SK-N-SH (cell line): Measurements from ENCODE around the gene RPL15. TPM values are rescaled to one million over a fixed set of nuclear protein-coding genes. Genes with fewer than 3 reads are reported as not detected.

Source experiments
- CTCF ChIA-PET: fragments of 300-600, 350-600 bp; formaldehyde crosslinking; extraction: SDS; loops from one replicate; lab custom pipeline; 2021; lab: Yijun Ruan, JAX
- POLR2A ChIA-PET: fragments of 350-600 bp; sonication (Branson Sonifier 250); formaldehyde crosslinking; extraction: SDS; loops from one replicate; lab custom pipeline; 2020; ENCODE audit warnings: antibody characterized with exemption, inconsistent platforms; lab: Yijun Ruan, JAX
- DNase-seq: peaks from one replicate; pipeline ENCODE4 v3.0.0; 2012
- H2AFZ ChIP-seq: fragments of 200-600 bp; sonication (generic); 2 replicates; pipeline ENCODE4 v1.8.1; 2016; ENCODE audit warnings: antibody characterized with exemption, mild to moderate bottlenecking, low read depth
- H3F3A ChIP-seq: fragments of 200-600 bp; sonication (generic); replicated peaks from 2 replicates; pipeline ENCODE3; 2016; ENCODE audit warnings: antibody characterized with exemption, mild to moderate bottlenecking; ENCODE audit not compliant: insufficient read depth
- H3K27ac ChIP-seq, 2 experiments: fragments of 200-500 bp in 1 of 2; fragments of 200-600 bp in 1 of 2; sonication (Bioruptor generic) in 1 of 2; sonication (generic), shearing (Covaris generic) in 1 of 2; 2 replicates each; pipeline versions ENCODE4 v1.5.1 to v1.6.1; 2014 to 2016; ENCODE audit warnings: low read depth in 2 of 2, inconsistent platforms in 1 of 2, low read length in 1 of 2, mild to moderate bottlenecking in 1 of 2, mixed read lengths in 1 of 2
- H3K27me3 ChIP-seq: fragments of 200-600 bp; sonication (generic), shearing (Covaris generic); 2 replicates; pipeline ENCODE4 v1.6.1; 2016; ENCODE audit warnings: mixed run types; ENCODE audit not compliant: insufficient read depth
- H3K36me3 ChIP-seq, 2 experiments: fragments of 200-500 bp in 1 of 2; fragments of 200-600 bp in 1 of 2; sonication (Bioruptor generic) in 1 of 2; sonication (generic) in 1 of 2; replicated peaks in 1 of 2; 2 replicates each; pipeline versions ENCODE3 to v1.5.1; 2014 to 2016; ENCODE audit warnings: low read length in 1 of 2, mild to moderate bottlenecking in 1 of 2; ENCODE audit not compliant: insufficient read depth in 2 of 2, control insufficient read depth in 1 of 2
- H3K4me1 ChIP-seq, 2 experiments: fragments of 200-500 bp in 1 of 2; fragments of 200-600 bp in 1 of 2; sonication (Bioruptor generic) in 1 of 2; sonication (generic), shearing (Covaris generic) in 1 of 2; 2 replicates each; pipeline versions ENCODE4 v1.5.1 to v1.6.1; 2014 to 2016; ENCODE audit warnings: low read depth in 1 of 2, low read length in 1 of 2, mixed run types in 1 of 2; ENCODE audit not compliant: insufficient read depth in 2 of 2, control insufficient read depth in 1 of 2
- H3K4me2 ChIP-seq: fragments of 200-600 bp; sonication (generic), shearing (Covaris generic); 2 replicates; pipeline ENCODE4 v1.6.1; 2017; ENCODE audit warnings: mixed run types
- H3K4me3 ChIP-seq, 2 experiments: fragments of 200-500 bp in 1 of 2; fragments of 200-600 bp in 1 of 2; sonication (Bioruptor generic) in 1 of 2; sonication (generic), shearing (Covaris generic) in 1 of 2; 2 replicates each; pipeline versions ENCODE4 v1.5.1 to v1.8.1; 2014 to 2016; ENCODE audit warnings: low read depth in 2 of 2, inconsistent platforms in 1 of 2, low read length in 1 of 2, mild to moderate bottlenecking in 1 of 2, mixed read lengths in 1 of 2, moderate library complexity in 1 of 2
- H3K79me2 ChIP-seq: fragments of 200-600 bp; sonication (generic); 2 replicates; pipeline ENCODE4 v1.8.1; 2017; ENCODE audit warnings: mild to moderate bottlenecking; ENCODE audit not compliant: insufficient read depth
- H3K9ac ChIP-seq: fragments of 200-600 bp; sonication (generic); 2 replicates; pipeline ENCODE4 v1.6.1; 2017; ENCODE audit warnings: mixed run types
- H3K9me2 ChIP-seq: fragments of 200-600 bp; sonication (generic); 2 replicates; pipeline ENCODE4 v1.6.1; 2017; ENCODE audit warnings: mixed run types
- H3K9me3 ChIP-seq: fragments of 200-600 bp; sonication (generic); 2 replicates; pipeline ENCODE4 v1.6.1; 2017; ENCODE audit warnings: mixed run types, mild to moderate bottlenecking, moderate library complexity
- H4K20me1 ChIP-seq: fragments of 200-600 bp; sonication (generic); 2 replicates; pipeline ENCODE4 v1.6.1; 2017; ENCODE audit warnings: mild to moderate bottlenecking, mixed run types; ENCODE audit not compliant: insufficient read depth
- CHD2 ChIP-seq: fragments of 150-350 bp; IDR thresholded peaks from 2 replicates; pipeline ENCODE4 v1.6.1; 2018; ENCODE audit warnings: low read length; ENCODE audit not compliant: partially characterized antibody
- EZH2phosphoT487 ChIP-seq: fragments of 200-600 bp; sonication (generic); IDR thresholded peaks from 2 replicates; pipeline ENCODE4 v1.6.1; 2017; ENCODE audit warnings: low read depth, mixed run types, mild to moderate bottlenecking, antibody characterized with exemption, moderate library complexity, borderline replicate concordance
- FOSL2 ChIP-seq: IDR thresholded peaks from 2 replicates; pipeline ENCODE4 v1.4.0; 2012; ENCODE audit warnings: low read depth, mild to moderate bottlenecking, moderate library complexity, borderline replicate concordance
- FOXM1 ChIP-seq: IDR thresholded peaks from 2 replicates; pipeline ENCODE4 v1.4.0; 2012; ENCODE audit warnings: low read depth, mild to moderate bottlenecking
- MEF2A ChIP-seq: IDR thresholded peaks from 2 replicates; pipeline ENCODE4 v1.4.0; 2012; ENCODE audit warnings: low read depth, borderline replicate concordance
- NFIC ChIP-seq: IDR thresholded peaks from 2 replicates; pipeline ENCODE4 v1.4.0; 2012; ENCODE audit warnings: borderline replicate concordance
- RCOR1 ChIP-seq: fragments of 150-350 bp; IDR thresholded peaks from 2 replicates; pipeline ENCODE4 v1.6.1; 2017; ENCODE audit warnings: antibody characterized with exemption, low read length
- SIN3A ChIP-seq: IDR thresholded peaks from 2 replicates; pipeline ENCODE4 v1.6.1; 2012; ENCODE audit warnings: low read depth, mild to moderate bottlenecking, low read length, moderate library complexity, borderline replicate concordance
- SMC3 ChIP-seq: IDR thresholded peaks from 2 replicates; pipeline ENCODE4 v1.6.1; 2012; ENCODE audit warnings: low read depth, low read length, improper control_type of control experiment
- USF2 ChIP-seq: fragments of 150-350 bp; IDR thresholded peaks from 2 replicates; pipeline ENCODE4 v1.6.1; 2017; ENCODE audit warnings: antibody characterized with exemption, low read length, low read depth, borderline replicate concordance
- YY1 ChIP-seq: IDR thresholded peaks from 2 replicates; pipeline ENCODE4 v1.4.0; 2012; ENCODE audit warnings: low read depth, mild to moderate bottlenecking
- polyA plus RNA-seq, 3 experiments: library from polyadenylated mRNA; depleted of rRNA; stranded (reverse); fragments of >200 nt; gene quantifications; 2 replicates each; pipeline ENCODE4 v1.2.3, GENCODE V29; 2012
- TF ChIP-seq, protein P1 (sequence below): fragments of 200-600 bp; sonication (generic); IDR thresholded peaks from 2 replicates; pipeline ENCODE4 v1.6.1; 2017; ENCODE audit warnings: antibody characterized with exemption, mild to moderate bottlenecking, moderate library complexity
- TF ChIP-seq, protein P2 (sequence below): fragments of 150-350 bp; IDR thresholded peaks from 2 replicates; pipeline ENCODE4 v1.6.1; 2016; ENCODE audit warnings: mild to moderate bottlenecking, low read depth, low read length

RPL15 gene
- polyA plus RNA-seq, 1 of the 3 experiments (the other 2 are of a cell fraction): 5,582 TPM

GRCh38 chr3:23948761-23949160 is 31.8 kb downstream of the RPL15 start (continued):
- TF ChIP-seq MEF2A (no peak), USF2 (no peak)

GRCh38 chr3:23949784-23950183 is 32.9 kb downstream of the RPL15 start:
- TF ChIP-seq CHD2 (no peak), FOSL2 (no peak), SMC3 (no peak), MEF2A (no peak), RCOR1 (no peak), EZH2phosphoT487 (no peak), YY1 (no peak), FOXM1 (no peak), NFIC (no peak), SIN3A (no peak)
- TF ChIP-seq, protein P1, sequence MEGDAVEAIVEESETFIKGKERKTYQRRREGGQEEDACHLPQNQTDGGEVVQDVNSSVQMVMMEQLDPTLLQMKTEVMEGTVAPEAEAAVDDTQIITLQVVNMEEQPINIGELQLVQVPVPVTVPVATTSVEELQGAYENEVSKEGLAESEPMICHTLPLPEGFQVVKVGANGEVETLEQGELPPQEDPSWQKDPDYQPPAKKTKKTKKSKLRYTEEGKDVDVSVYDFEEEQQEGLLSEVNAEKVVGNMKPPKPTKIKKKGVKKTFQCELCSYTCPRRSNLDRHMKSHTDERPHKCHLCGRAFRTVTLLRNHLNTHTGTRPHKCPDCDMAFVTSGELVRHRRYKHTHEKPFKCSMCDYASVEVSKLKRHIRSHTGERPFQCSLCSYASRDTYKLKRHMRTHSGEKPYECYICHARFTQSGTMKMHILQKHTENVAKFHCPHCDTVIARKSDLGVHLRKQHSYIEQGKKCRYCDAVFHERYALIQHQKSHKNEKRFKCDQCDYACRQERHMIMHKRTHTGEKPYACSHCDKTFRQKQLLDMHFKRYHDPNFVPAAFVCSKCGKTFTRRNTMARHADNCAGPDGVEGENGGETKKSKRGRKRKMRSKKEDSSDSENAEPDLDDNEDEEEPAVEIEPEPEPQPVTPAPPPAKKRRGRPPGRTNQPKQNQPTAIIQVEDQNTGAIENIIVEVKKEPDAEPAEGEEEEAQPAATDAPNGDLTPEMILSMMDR: no peak
- TF ChIP-seq, protein P2, sequence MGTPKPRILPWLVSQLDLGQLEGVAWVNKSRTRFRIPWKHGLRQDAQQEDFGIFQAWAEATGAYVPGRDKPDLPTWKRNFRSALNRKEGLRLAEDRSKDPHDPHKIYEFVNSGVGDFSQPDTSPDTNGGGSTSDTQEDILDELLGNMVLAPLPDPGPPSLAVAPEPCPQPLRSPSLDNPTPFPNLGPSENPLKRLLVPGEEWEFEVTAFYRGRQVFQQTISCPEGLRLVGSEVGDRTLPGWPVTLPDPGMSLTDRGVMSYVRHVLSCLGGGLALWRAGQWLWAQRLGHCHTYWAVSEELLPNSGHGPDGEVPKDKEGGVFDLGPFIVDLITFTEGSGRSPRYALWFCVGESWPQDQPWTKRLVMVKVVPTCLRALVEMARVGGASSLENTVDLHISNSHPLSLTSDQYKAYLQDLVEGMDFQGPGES: no peak
- ChIA-PET POLR2A (no interaction called here), CTCF (interaction anchor here (2.7 kb wide), 1 partner anchor 12 kb away, joined by 8 read pairs; no protein-coding TSS in a partner anchor)
- H3K4me3 ChIP-seq: no peak overlapping the region
- no peaks in the 10 kb centered on the region for H3K27me3 ChIP-seq
- H3K27ac ChIP-seq: peak overlapping the region in 1 of 2 experiments; percentile 18; a peak in 2 of 4 replicates
- H3K79me2 ChIP-seq: peaks cover 89% of the 10 kb centered on the region
- no peaks in the 10 kb centered on the region for H3K9me3 ChIP-seq
- peaks cover 11% of the 10 kb centered on the region for H3F3A ChIP-seq
- H3K9ac ChIP-seq: no peak overlapping the region
- H3K36me3 ChIP-seq: peaks cover 2 to 15% of the 10 kb centered on the region in 2 experiments
- DNase-seq: no peak
- H4K20me1 ChIP-seq: peaks cover 87% of the 10 kb centered on the region
- peaks cover 16 to 40% of the 10 kb centered on the region in 2 experiments for H3K4me1 ChIP-seq
- H2AFZ ChIP-seq: no peak overlapping the region
- H3K9me2 ChIP-seq: no peaks in the 10 kb centered on the region
- H3K4me2 ChIP-seq: peak overlapping the region; percentile 52
